ENCODE measurements around the gene PAX5. TPM values are rescaled to one million over a fixed set of nuclear protein-coding genes. Genes with fewer than 3 reads are reported as not detected.

PAX5 gene
- total and polyA plus RNA-seq, 2 of the 13 experiments (the other 11 are each of a cell fraction or from before 2014, with no cell fraction given) = not detected

- Histone ChIP-seq H3K36me3 (replicated peaks in 1 of 2; ENCODE audit: control insufficient read depth in 1 of 2, insufficient read depth in 2 of 2, low read length in 2 of 2) (no peaks in the 10 kb centered on the region), H3K4me3 (replicated peaks in 1 of 3; ENCODE audit: insufficient read depth in 1 of 3, low read depth in 2 of 3, low read length in 3 of 3) (no peak overlapping the region), H3K4me1 (ENCODE audit: insufficient read depth, low read length) (peaks cover 18% of the 10 kb centered on the region; the same call in 1 of the 2 replicates), H3K79me2 (ENCODE audit: insufficient read depth, low read length) (no peaks in the 10 kb centered on the region), H2AFZ (ENCODE audit: low read length) (no peak overlapping the region), H3K27me3 (ENCODE audit: control insufficient read depth in 1 of 2, insufficient read depth in 2 of 2, low read length in 2 of 2) (peaks cover 0 to 3% of the 10 kb centered on the region in 2 experiments; a peak in 1 of 5 replicates), H3K27ac (ENCODE audit: extremely low read length, insufficient read depth, low read length) (no peak overlapping the region), H3K9me3 (ENCODE audit: low read length) (no peaks in the 10 kb centered on the region), H3K9ac (ENCODE audit: insufficient read depth, low read depth, low read length) (no peak overlapping the region), H4K20me1 (ENCODE audit: insufficient read depth, low read length) (no peaks in the 10 kb centered on the region), H3K4me2 (ENCODE audit: low read depth, low read length) (no peak overlapping the region)
- in situ Hi-C loops (cut with HindIII; ENCODE audit: extremely low pct_ligation_motif_present, low pct_unique_long_range_greater_than_20kb) (loop anchor here (10.0 kb wide), 1 partner anchor 90 kb away; no protein-coding TSS in a partner anchor), intact Hi-C loops (cut with micrococcal nuclease; ENCODE audit: unreplicated experiment) (loop anchor here (5.0 kb wide), 1 partner anchor 102 kb away; no protein-coding TSS in a partner anchor)
- DNase-seq (ENCODE audit: low spot score) (no peak), ATAC-seq (peak; percentile 62; the same call in 2 of the 3 replicates), FAIRE-seq (no peak)
- POLR2A ChIA-PET = no interaction called here
- no TSS peak for BruUV-seq (replicated peaks)
- 23% methylated on average over 7 of the region's 7 CpGs for WGBS (ENCODE audit: low lambda C conversion rate)
- TF ChIP-seq SAP130 (CRISPR knock-in tag; IDR thresholded peaks at IDR 0.05; ENCODE audit: low read depth) = no peak
- TF ChIP-seq CTCF (CRISPR knock-in tag; IDR thresholded peaks at IDR 0.05) = peak; percentile 46
- TF ChIP-seq ZNF709 (CRISPR knock-in tag; IDR thresholded peaks at IDR 0.05) = no peak
- TF ChIP-seq SMC3 (IDR thresholded peaks at IDR 0.05; ENCODE audit: low read length) = peak; percentile 15; the same call in 1 of the 2 replicates
- no peak for TF ChIP-seq THYN1 (CRISPR knock-in tag; IDR thresholded peaks at IDR 0.05; ENCODE audit: borderline replicate concordance, low read depth)
- no peak for TF ChIP-seq ZNF318 (CRISPR knock-in tag; IDR thresholded peaks at IDR 0.05)
- TF ChIP-seq STAG1 (CRISPR knock-in tag; IDR thresholded peaks at IDR 0.05) = peak; percentile 44
- no peak for TF ChIP-seq ZNF138 (CRISPR knock-in tag; IDR thresholded peaks at IDR 0.05; ENCODE audit: low read depth)
- no peak for TF ChIP-seq PHF5A (CRISPR knock-in tag; IDR thresholded peaks at IDR 0.05; ENCODE audit: low read depth, unreplicated experiment)
- TF ChIP-seq SIX4 (CRISPR knock-in tag; IDR thresholded peaks at IDR 0.05) = no peak
- no peak for TF ChIP-seq HHEX (CRISPR knock-in tag; IDR thresholded peaks at IDR 0.05)
- TF ChIP-seq ZNF251 (CRISPR knock-in tag; IDR thresholded peaks at IDR 0.05) = no peak
- no peak for TF ChIP-seq SCMH1 (CRISPR knock-in tag; IDR thresholded peaks at IDR 0.05; ENCODE audit: borderline replicate concordance)
- CTCF ChIA-PET (ENCODE audit: low intra/inter-chr PET ratio, low total read pairs) = no interaction called here
These were observed 59.3 kb downstream of the PAX5 start for GRCh38 chr9:36974731-36975130.

All from HepG2 (cell line).